Erythroblast (primary cell): ENCODE results near the gene CEP43.

Experiments used
- GATA1 ChIP-seq: IDR thresholded peaks from 2 replicates; pipeline ENCODE4 v1.6.1; 2011; ENCODE audit warnings: low read depth, mild to moderate bottlenecking, control low read depth, low read length, moderate library complexity
- POLR2A ChIP-seq: IDR thresholded peaks from 2 replicates; pipeline ENCODE4 v1.6.1; 2011; ENCODE audit warnings: mild to moderate bottlenecking, low read length

- TF ChIP-seq POLR2A (no peak), GATA1 (no peak)
Measured at GRCh38 chr6:167034056-167034455, 34.9 kb downstream of the CEP43 start.
